Ishikawa (cell line): ENCODE results near the gene QARS1.

Experiments used
- EGR1 ChIP-seq: IDR thresholded peaks from 2 replicates; pipeline ENCODE4 v1.6.1; 2012
- EP300 ChIP-seq: IDR thresholded peaks from 2 replicates; pipeline ENCODE4 v1.6.1; 2012; ENCODE audit warnings: borderline replicate concordance
- FOXM1 ChIP-seq: IDR thresholded peaks from 2 replicates; pipeline ENCODE4 v1.6.1; 2012; ENCODE audit warnings: low read depth, borderline replicate concordance
- TEAD4 ChIP-seq: IDR thresholded peaks from 2 replicates; pipeline ENCODE4 v1.6.1; 2012

- TF ChIP-seq FOXM1 (no peak), TEAD4 (no peak), EGR1 (no peak), EP300 (no peak)
Measured at GRCh38 chr3:49079270-49079669, 25.3 kb downstream of the QARS1 start.
